22Rv1 (cell line): ENCODE results near the gene TNFRSF25.

Experiments used
- CTCF ChIP-seq: fragments of 450-650 bp; IDR thresholded peaks from 2 replicates; pipeline ENCODE4 v1.5.1; 2017; ENCODE audit warnings: mild to moderate bottlenecking
- ZFX ChIP-seq: fragments of 450-650 bp; IDR thresholded peaks from 2 replicates; pipeline ENCODE4 v1.6.1; 2017; ENCODE audit warnings: antibody characterized with exemption, borderline replicate concordance

- TF ChIP-seq CTCF (no peak), ZFX (no peak)
Measured at GRCh38 chr1:6463120-6463412, 2.9 kb downstream of the TNFRSF25 start.
